ENCODE measurements around the gene NHS. TPM values are rescaled to one million over a fixed set of nuclear protein-coding genes. Genes with fewer than 3 reads are reported as not detected.

Gene NHS
- total and polyA plus RNA-seq, 2 of the 13 experiments (the other 11 are each of a cell fraction or from before 2014, with no cell fraction given), result 0.02 TPM; not detected in 1

DNA sequence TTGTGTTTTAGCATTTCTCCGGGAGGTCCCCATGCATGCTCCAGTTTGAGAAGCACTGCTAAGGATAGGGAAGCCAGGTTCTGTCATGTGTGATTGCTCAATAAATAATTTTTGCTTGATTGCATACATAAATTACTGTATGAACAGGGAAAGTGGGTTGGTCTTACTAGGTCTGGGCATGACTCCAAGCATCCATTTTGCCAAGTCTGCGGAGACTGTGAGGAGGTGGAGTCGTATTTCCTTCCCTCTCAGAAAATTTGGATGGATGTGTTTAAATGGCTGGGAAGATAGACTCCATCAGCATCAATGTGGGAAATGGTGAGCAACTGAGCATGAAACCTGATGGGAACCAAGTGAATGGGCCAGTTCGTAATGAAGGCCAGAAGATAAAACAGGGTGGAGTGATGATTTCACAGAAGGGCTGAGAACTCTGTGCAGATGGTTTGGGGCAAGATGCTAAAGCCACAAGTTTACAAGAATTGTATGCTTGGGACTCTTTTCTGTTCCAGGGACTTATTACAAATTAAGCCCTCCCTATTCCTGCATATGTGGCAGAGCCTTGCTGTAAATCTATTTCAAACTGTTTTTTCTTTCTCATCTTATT lies 84.1 kb downstream of the NHS start:
- TF ChIP-seq ZNF788 (CRISPR knock-in tag; IDR thresholded peaks at IDR 0.05; ENCODE audit: borderline replicate concordance) (no peak), ATM (IDR thresholded peaks at IDR 0.05; ENCODE audit: borderline replicate concordance) (no peak), NRL (CRISPR knock-in tag; IDR thresholded peaks at IDR 0.05; ENCODE audit: borderline replicate concordance) (no peak), KDM4B (CRISPR knock-in tag; IDR thresholded peaks at IDR 0.05) (no peak), KDM2A (CRISPR knock-in tag; IDR thresholded peaks at IDR 0.05; ENCODE audit: borderline replicate concordance, low read depth) (no peak), GTF2F1 (IDR thresholded peaks at IDR 0.05; ENCODE audit: low read length) (no peak), ZNF7 (CRISPR knock-in tag; IDR thresholded peaks at IDR 0.05) (no peak), THYN1 (CRISPR knock-in tag; IDR thresholded peaks at IDR 0.05; ENCODE audit: borderline replicate concordance, low read depth) (no peak), KDM5B (CRISPR knock-in tag; IDR thresholded peaks at IDR 0.05; ENCODE audit: borderline replicate concordance) (no peak)
- TF ChIP-seq, protein P1, sequence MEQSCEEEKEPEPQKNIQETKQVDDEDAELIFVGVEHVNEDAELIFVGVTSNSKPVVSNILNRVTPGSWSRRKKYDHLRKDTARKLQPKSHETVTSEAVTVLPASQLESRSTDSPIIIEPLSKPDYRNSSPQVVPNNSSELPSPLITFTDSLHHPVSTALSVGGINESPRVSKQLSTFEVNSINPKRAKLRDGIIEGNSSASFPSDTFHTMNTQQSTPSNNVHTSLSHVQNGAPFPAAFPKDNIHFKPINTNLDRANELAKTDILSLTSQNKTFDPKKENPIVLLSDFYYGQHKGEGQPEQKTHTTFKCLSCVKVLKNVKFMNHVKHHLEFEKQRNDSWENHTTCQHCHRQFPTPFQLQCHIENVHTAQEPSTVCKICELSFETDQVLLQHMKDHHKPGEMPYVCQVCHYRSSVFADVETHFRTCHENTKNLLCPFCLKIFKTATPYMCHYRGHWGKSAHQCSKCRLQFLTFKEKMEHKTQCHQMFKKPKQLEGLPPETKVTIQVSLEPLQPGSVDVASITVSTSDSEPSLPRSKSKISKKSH (CRISPR knock-in tag; IDR thresholded peaks at IDR 0.05; ENCODE audit: borderline replicate concordance), result no peak
- TF ChIP-seq, protein P2, sequence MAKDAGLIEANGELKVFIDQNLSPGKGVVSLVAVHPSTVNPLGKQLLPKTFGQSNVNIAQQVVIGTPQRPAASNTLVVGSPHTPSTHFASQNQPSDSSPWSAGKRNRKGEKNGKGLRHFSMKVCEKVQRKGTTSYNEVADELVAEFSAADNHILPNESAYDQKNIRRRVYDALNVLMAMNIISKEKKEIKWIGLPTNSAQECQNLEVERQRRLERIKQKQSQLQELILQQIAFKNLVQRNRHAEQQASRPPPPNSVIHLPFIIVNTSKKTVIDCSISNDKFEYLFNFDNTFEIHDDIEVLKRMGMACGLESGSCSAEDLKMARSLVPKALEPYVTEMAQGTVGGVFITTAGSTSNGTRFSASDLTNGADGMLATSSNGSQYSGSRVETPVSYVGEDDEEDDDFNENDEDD (CRISPR knock-in tag; IDR thresholded peaks at IDR 0.05; ENCODE audit: borderline replicate concordance), result no peak
- TF ChIP-seq, protein P3, sequence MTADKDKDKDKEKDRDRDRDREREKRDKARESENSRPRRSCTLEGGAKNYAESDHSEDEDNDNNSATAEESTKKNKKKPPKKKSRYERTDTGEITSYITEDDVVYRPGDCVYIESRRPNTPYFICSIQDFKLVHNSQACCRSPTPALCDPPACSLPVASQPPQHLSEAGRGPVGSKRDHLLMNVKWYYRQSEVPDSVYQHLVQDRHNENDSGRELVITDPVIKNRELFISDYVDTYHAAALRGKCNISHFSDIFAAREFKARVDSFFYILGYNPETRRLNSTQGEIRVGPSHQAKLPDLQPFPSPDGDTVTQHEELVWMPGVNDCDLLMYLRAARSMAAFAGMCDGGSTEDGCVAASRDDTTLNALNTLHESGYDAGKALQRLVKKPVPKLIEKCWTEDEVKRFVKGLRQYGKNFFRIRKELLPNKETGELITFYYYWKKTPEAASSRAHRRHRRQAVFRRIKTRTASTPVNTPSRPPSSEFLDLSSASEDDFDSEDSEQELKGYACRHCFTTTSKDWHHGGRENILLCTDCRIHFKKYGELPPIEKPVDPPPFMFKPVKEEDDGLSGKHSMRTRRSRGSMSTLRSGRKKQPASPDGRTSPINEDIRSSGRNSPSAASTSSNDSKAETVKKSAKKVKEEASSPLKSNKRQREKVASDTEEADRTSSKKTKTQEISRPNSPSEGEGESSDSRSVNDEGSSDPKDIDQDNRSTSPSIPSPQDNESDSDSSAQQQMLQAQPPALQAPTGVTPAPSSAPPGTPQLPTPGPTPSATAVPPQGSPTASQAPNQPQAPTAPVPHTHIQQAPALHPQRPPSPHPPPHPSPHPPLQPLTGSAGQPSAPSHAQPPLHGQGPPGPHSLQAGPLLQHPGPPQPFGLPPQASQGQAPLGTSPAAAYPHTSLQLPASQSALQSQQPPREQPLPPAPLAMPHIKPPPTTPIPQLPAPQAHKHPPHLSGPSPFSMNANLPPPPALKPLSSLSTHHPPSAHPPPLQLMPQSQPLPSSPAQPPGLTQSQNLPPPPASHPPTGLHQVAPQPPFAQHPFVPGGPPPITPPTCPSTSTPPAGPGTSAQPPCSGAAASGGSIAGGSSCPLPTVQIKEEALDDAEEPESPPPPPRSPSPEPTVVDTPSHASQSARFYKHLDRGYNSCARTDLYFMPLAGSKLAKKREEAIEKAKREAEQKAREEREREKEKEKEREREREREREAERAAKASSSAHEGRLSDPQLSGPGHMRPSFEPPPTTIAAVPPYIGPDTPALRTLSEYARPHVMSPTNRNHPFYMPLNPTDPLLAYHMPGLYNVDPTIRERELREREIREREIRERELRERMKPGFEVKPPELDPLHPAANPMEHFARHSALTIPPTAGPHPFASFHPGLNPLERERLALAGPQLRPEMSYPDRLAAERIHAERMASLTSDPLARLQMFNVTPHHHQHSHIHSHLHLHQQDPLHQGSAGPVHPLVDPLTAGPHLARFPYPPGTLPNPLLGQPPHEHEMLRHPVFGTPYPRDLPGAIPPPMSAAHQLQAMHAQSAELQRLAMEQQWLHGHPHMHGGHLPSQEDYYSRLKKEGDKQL (CRISPR knock-in tag; IDR thresholded peaks at IDR 0.05; ENCODE audit: low read depth), result no peak
- TF ChIP-seq, protein P4, sequence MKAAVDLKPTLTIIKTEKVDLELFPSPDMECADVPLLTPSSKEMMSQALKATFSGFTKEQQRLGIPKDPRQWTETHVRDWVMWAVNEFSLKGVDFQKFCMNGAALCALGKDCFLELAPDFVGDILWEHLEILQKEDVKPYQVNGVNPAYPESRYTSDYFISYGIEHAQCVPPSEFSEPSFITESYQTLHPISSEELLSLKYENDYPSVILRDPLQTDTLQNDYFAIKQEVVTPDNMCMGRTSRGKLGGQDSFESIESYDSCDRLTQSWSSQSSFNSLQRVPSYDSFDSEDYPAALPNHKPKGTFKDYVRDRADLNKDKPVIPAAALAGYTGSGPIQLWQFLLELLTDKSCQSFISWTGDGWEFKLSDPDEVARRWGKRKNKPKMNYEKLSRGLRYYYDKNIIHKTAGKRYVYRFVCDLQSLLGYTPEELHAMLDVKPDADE (CRISPR knock-in tag; IDR thresholded peaks at IDR 0.05), result no peak
- Histone ChIP-seq H3K4me3 (replicated peaks in 1 of 3; ENCODE audit: insufficient read depth in 1 of 3, low read depth in 2 of 3, low read length in 3 of 3) (no peak overlapping the region), H3K27ac (ENCODE audit: extremely low read length, insufficient read depth, low read length) (no peak overlapping the region), H3K4me2 (ENCODE audit: low read depth, low read length) (no peak overlapping the region), H3K4me1 (ENCODE audit: insufficient read depth, low read length) (no peaks in the 10 kb centered on the region), H3K36me3 (replicated peaks in 1 of 2; ENCODE audit: control insufficient read depth in 1 of 2, insufficient read depth in 2 of 2, low read length in 2 of 2) (no peaks in the 10 kb centered on the region), H3K79me2 (ENCODE audit: insufficient read depth, low read length) (no peaks in the 10 kb centered on the region), H3K27me3 (ENCODE audit: control insufficient read depth in 1 of 2, insufficient read depth in 2 of 2, low read length in 2 of 2) (no peaks in the 10 kb centered on the region), H3K9ac (ENCODE audit: insufficient read depth, low read depth, low read length) (no peak overlapping the region), H4K20me1 (ENCODE audit: insufficient read depth, low read length) (no peaks in the 10 kb centered on the region), H3K9me3 (ENCODE audit: low read length) (no peaks in the 10 kb centered on the region), H2AFZ (ENCODE audit: low read length) (no peak overlapping the region)
- BruUV-seq (replicated peaks), result no TSS peak
- no peak for ATAC-seq
- DNase-seq (ENCODE audit: low spot score), result no peak
- FAIRE-seq, result no peak
- ChIA-PET CTCF (ENCODE audit: low intra/inter-chr PET ratio, low total read pairs) (no interaction called here), POLR2A (no interaction called here)
- in situ Hi-C loops (cut with HindIII; ENCODE audit: extremely low pct_ligation_motif_present, low pct_unique_long_range_greater_than_20kb), result no loop called here
- intact Hi-C loops (cut with micrococcal nuclease; ENCODE audit: unreplicated experiment), result no loop called here
- WGBS (ENCODE audit: low lambda C conversion rate), result 67% methylated on average over 4 of the region's 4 CpGs
